C4-2B (cell line): Measurements from ENCODE around the gene MYO7A.

Experiments
- H3K27ac ChIP-seq: fragments of 450-650 bp; 2 replicates; pipeline ENCODE4 v1.5.1; 2017
- CTCF ChIP-seq: fragments of 450-650 bp; conservative IDR thresholded peaks from 2 replicates; pipeline ENCODE4 v1.5.1; 2017; ENCODE audit warnings: mild to moderate bottlenecking
- ZFX ChIP-seq: fragments of 450-650 bp; IDR thresholded peaks from 2 replicates; pipeline ENCODE4 v1.6.1; 2017

MYO7A gene

GRCh38 chr11:77120571-77120970, 7.5 kb upstream of the MYO7A start:
- H3K27ac ChIP-seq: no peak overlapping the region
- TF ChIP-seq ZFX: no peak
- no peak for TF ChIP-seq CTCF

GRCh38 chr11:77121096-77121640, 6.9 kb upstream of the MYO7A start:
- H3K27ac ChIP-seq: no peak overlapping the region
- TF ChIP-seq ZFX (no peak), CTCF (no peak)

- no peak for TF ChIP-seq CTCF
- TF ChIP-seq ZFX: no peak
- H3K27ac ChIP-seq: no peak overlapping the region
Observed at GRCh38 chr11:77121876-77122575, 6.0 kb upstream of the MYO7A start.

GRCh38 chr11:77122576-77123212, 5.4 kb upstream of the MYO7A start:
- no peak for TF ChIP-seq ZFX
- TF ChIP-seq CTCF: no peak
- H3K27ac ChIP-seq: no peak overlapping the region

GRCh38 chr11:77123591-77123990, 4.5 kb upstream of the MYO7A start:
- H3K27ac ChIP-seq: no peak overlapping the region
- no peak for TF ChIP-seq CTCF
- TF ChIP-seq ZFX: no peak

GRCh38 chr11:77124041-77124440, 4.0 kb upstream of the MYO7A start:
- no peak for TF ChIP-seq CTCF
- H3K27ac ChIP-seq: no peak overlapping the region

- no peak overlapping the region for H3K27ac ChIP-seq
- no peak for TF ChIP-seq ZFX
- no peak for TF ChIP-seq CTCF
Observed at GRCh38 chr11:77124488-77124887, 3.6 kb upstream of the MYO7A start.
